ENCODE results near the gene NEK10. TPM values are rescaled to one million over a fixed set of nuclear protein-coding genes. Genes with fewer than 3 reads are reported as not detected.
A peak's percentile ranks its signal among the peaks of the same experiment; 100 is the strongest.

Gene NEK10
- total and polyA plus RNA-seq, 2 donors from 2014 or later: 1.0 to 4.1 TPM

GRCh38 chr3:27376109-27376772 lies 7.1 kb upstream of the NEK10 start:
- no peak overlapping the region for H3K9ac ChIP-seq (ENCODE audit: low read length in 3 of 3)
- no peak for TF ChIP-seq CTCF (IDR thresholded peaks at IDR 0.05; ENCODE audit: borderline replicate concordance, extremely low read depth, insufficient read depth)
- no peaks in the 10 kb centered on the region for H3K36me3 ChIP-seq (ENCODE audit: control insufficient read depth in 2 of 3, insufficient read depth in 3 of 3, low read length in 3 of 3)
- H3K4me1 ChIP-seq (ENCODE audit: control insufficient read depth in 2 of 3, insufficient read depth in 2 of 3, low read depth in 1 of 3, low read length in 3 of 3): no peaks in the 10 kb centered on the region
- intact Hi-C loops (cut with DNase I): no loop called here
- H3K27ac ChIP-seq (ENCODE audit: low read depth in 2 of 2, low read length in 2 of 2): no peak overlapping the region
- H3K27me3 ChIP-seq (ENCODE audit: control insufficient read depth, insufficient read depth, low read length): no peaks in the 10 kb centered on the region
- FAIRE-seq: no peak
- DNase-seq: no peak
- H3K4me3 ChIP-seq (ENCODE audit: low read length in 3 of 3): no peak overlapping the region
- H3K9me3 ChIP-seq (ENCODE audit: control insufficient read depth in 2 of 3, insufficient read depth in 1 of 3, low read length in 3 of 3): no peaks in the 10 kb centered on the region

- H3K27ac ChIP-seq (ENCODE audit: low read depth in 2 of 2, low read length in 2 of 2): no peak overlapping the region
- H3K4me1 ChIP-seq (ENCODE audit: control insufficient read depth in 2 of 3, insufficient read depth in 2 of 3, low read depth in 1 of 3, low read length in 3 of 3): peaks cover 0 to 6% (median 0%) of the 10 kb centered on the region in 3 donors
- no peaks in the 10 kb centered on the region for H3K27me3 ChIP-seq (ENCODE audit: control insufficient read depth, insufficient read depth, low read length)
- no peaks in the 10 kb centered on the region for H3K9me3 ChIP-seq (ENCODE audit: control insufficient read depth in 2 of 3, insufficient read depth in 1 of 3, low read length in 3 of 3)
- FAIRE-seq: no peak
- no peaks in the 10 kb centered on the region for H3K36me3 ChIP-seq (ENCODE audit: control insufficient read depth in 2 of 3, insufficient read depth in 3 of 3, low read length in 3 of 3)
- TF ChIP-seq CTCF (IDR thresholded peaks at IDR 0.05; ENCODE audit: borderline replicate concordance, extremely low read depth, insufficient read depth): no peak
- no peak for DNase-seq
- H3K9ac ChIP-seq (ENCODE audit: low read length in 3 of 3): no peak overlapping the region
- H3K4me3 ChIP-seq (ENCODE audit: low read length in 3 of 3): no peak overlapping the region
- intact Hi-C loops (cut with DNase I): no loop called here
Observed at GRCh38 chr3:27366062-27366591, 3.1 kb downstream of the NEK10 start.

GRCh38 chr3:27360113-27361078 lies 8.8 kb downstream of the NEK10 start:
- intact Hi-C loops (cut with DNase I): no loop called here
- H3K27ac ChIP-seq (ENCODE audit: low read depth in 2 of 2, low read length in 2 of 2): peak overlapping the region in 1 of 2 donors; percentile 32
- no peak overlapping the region for H3K9ac ChIP-seq (ENCODE audit: low read length in 3 of 3)
- peaks cover 4 to 16% (median 4%) of the 10 kb centered on the region in 3 donors for H3K4me1 ChIP-seq (ENCODE audit: control insufficient read depth in 2 of 3, insufficient read depth in 2 of 3, low read depth in 1 of 3, low read length in 3 of 3)
- no peaks in the 10 kb centered on the region for H3K36me3 ChIP-seq (ENCODE audit: control insufficient read depth in 2 of 3, insufficient read depth in 3 of 3, low read length in 3 of 3)
- DNase-seq: peak in 3 of 5 donors; percentile 38 to 83 (median 67)
- no peaks in the 10 kb centered on the region for H3K9me3 ChIP-seq (ENCODE audit: control insufficient read depth in 2 of 3, insufficient read depth in 1 of 3, low read length in 3 of 3)
- no peak for TF ChIP-seq CTCF (IDR thresholded peaks at IDR 0.05; ENCODE audit: borderline replicate concordance, extremely low read depth, insufficient read depth)
- H3K4me3 ChIP-seq (ENCODE audit: low read length in 3 of 3): no peak overlapping the region
- no peaks in the 10 kb centered on the region for H3K27me3 ChIP-seq (ENCODE audit: control insufficient read depth, insufficient read depth, low read length)
- no peak for FAIRE-seq
